H9 (cell line): Measurements from ENCODE around the gene SLC8B1. TPM values are rescaled to one million over a fixed set of nuclear protein-coding genes. Genes with fewer than 3 reads are reported as not detected.

ENCODE experiments used
- DNase-seq: peaks from one replicate; pipeline ENCODE4 v3.0.0-alpha.2; 2017
- H2AFZ ChIP-seq: one replicate; pipeline ENCODE4 v1.6.1; 2013; ENCODE audit warnings: mild to moderate bottlenecking, low read length, control low read depth, moderate library complexity
- H2AK5ac ChIP-seq: 2 replicates; pipeline ENCODE4 v1.6.1; 2013; ENCODE audit warnings: low read length, control low read depth, mixed read lengths; ENCODE audit not compliant: insufficient read length
- H2BK120ac ChIP-seq: one replicate; pipeline ENCODE4 v1.6.1; 2013; ENCODE audit warnings: low read depth, mild to moderate bottlenecking, low read length, control low read depth, inconsistent platforms; ENCODE audit not compliant: poor library complexity, severe bottlenecking
- H2BK12ac ChIP-seq: 2 replicates; pipeline ENCODE4 v1.6.1; 2013; ENCODE audit warnings: low read length, control low read depth, mixed read lengths, low read depth; ENCODE audit not compliant: insufficient read length
- H2BK15ac ChIP-seq: 2 replicates; pipeline ENCODE4 v1.6.1; 2013; ENCODE audit warnings: low read depth, low read length, control low read depth
- H2BK20ac ChIP-seq: one replicate; pipeline ENCODE4 v1.6.1; 2013; ENCODE audit warnings: low read depth, mild to moderate bottlenecking, low read length, control low read depth, inconsistent platforms; ENCODE audit not compliant: poor library complexity, severe bottlenecking
- H2BK5ac ChIP-seq: 2 replicates; pipeline ENCODE4 v1.6.1; 2013; ENCODE audit warnings: low read length, control low read depth, mixed read lengths; ENCODE audit not compliant: insufficient read length
- H3K14ac ChIP-seq: 2 replicates; pipeline ENCODE4 v1.6.1; 2013; ENCODE audit warnings: low read length, control low read depth; ENCODE audit not compliant: insufficient read depth
- H3K18ac ChIP-seq: 2 replicates; pipeline ENCODE4 v1.6.1; 2013; ENCODE audit warnings: low read depth, mild to moderate bottlenecking, mixed read lengths, low read length, control low read depth; ENCODE audit not compliant: insufficient read length
- H3K23ac ChIP-seq: 2 replicates; pipeline ENCODE4 v1.6.1; 2013; ENCODE audit warnings: low read length, control low read depth, mixed read lengths, low read depth; ENCODE audit not compliant: insufficient read length
- H3K23me2 ChIP-seq: 2 replicates; pipeline ENCODE4 v1.6.1; 2013; ENCODE audit warnings: low read depth, mild to moderate bottlenecking, mixed read lengths, low read length, control low read depth; ENCODE audit not compliant: insufficient read length, poor library complexity, severe bottlenecking
- H3K27ac ChIP-seq: 2 replicates; pipeline ENCODE4 v1.5.1; 2013; ENCODE audit warnings: low read length, control low read depth, mixed read lengths, low read depth; ENCODE audit not compliant: insufficient read length
- H3K27me3 ChIP-seq: 2 replicates; pipeline ENCODE4 v1.6.1; 2013; ENCODE audit warnings: low read length, control low read depth, inconsistent platforms; ENCODE audit not compliant: insufficient read depth
- H3K4ac ChIP-seq: 2 replicates; pipeline ENCODE4 v1.6.1; 2013; ENCODE audit warnings: low read depth, mild to moderate bottlenecking, control low read depth, inconsistent platforms, low read length, moderate library complexity
- H3K4me1 ChIP-seq: 2 replicates; pipeline ENCODE4 v1.6.1; 2013; ENCODE audit warnings: low read length, control low read depth, inconsistent platforms; ENCODE audit not compliant: insufficient read depth
- H3K4me2 ChIP-seq: 2 replicates; pipeline ENCODE4 v1.6.1; 2013; ENCODE audit warnings: low read length, control low read depth, mixed read lengths; ENCODE audit not compliant: insufficient read length, insufficient read depth
- H3K56ac ChIP-seq: 2 replicates; pipeline ENCODE4 v1.6.1; 2013; ENCODE audit warnings: low read depth, mild to moderate bottlenecking, mixed read lengths, low read length, control low read depth; ENCODE audit not compliant: insufficient read length
- H3K79me1 ChIP-seq: 2 replicates; pipeline ENCODE4 v1.6.1; 2013; ENCODE audit warnings: low read depth, mild to moderate bottlenecking, moderate library complexity, low read length, control low read depth, inconsistent platforms; ENCODE audit not compliant: insufficient read depth, poor library complexity, severe bottlenecking
- H3K79me2 ChIP-seq: 2 replicates; pipeline ENCODE4 v1.6.1; 2013; ENCODE audit warnings: low read length, control low read depth, inconsistent platforms; ENCODE audit not compliant: insufficient read depth
- H3K9ac ChIP-seq: 2 replicates; pipeline ENCODE4 v1.6.1; 2013; ENCODE audit warnings: low read length, control low read depth, mixed read lengths; ENCODE audit not compliant: insufficient read length; ENCODE audit errors: extremely low read depth
- H3K9me3 ChIP-seq: one replicate; pipeline ENCODE4 v1.6.1; 2013; ENCODE audit warnings: low read depth, low read length, inconsistent platforms; ENCODE audit not compliant: control insufficient read depth
- H3T11ph ChIP-seq: one replicate; pipeline ENCODE4 v1.6.1; 2013; ENCODE audit warnings: mild to moderate bottlenecking, low read length, control low read depth, inconsistent platforms
- H4K20me1 ChIP-seq: one replicate; pipeline ENCODE4 v1.6.1; 2013; ENCODE audit not compliant: control insufficient read depth, insufficient read length, insufficient read depth
- H4K5ac ChIP-seq: 2 replicates; pipeline ENCODE4 v1.6.1; 2013; ENCODE audit warnings: low read depth, mild to moderate bottlenecking, mixed read lengths, low read length, control low read depth; ENCODE audit not compliant: insufficient read length
- H4K8ac ChIP-seq: replicated peaks from 2 replicates; pipeline ENCODE4 v1.6.1; 2013; ENCODE audit warnings: low read length, control low read depth, mixed read lengths, low read depth; ENCODE audit not compliant: insufficient read length
- H4K91ac ChIP-seq: 2 replicates; pipeline ENCODE4 v1.6.1; 2013; ENCODE audit warnings: low read depth, mild to moderate bottlenecking, moderate library complexity, mixed read lengths, low read length, control low read depth; ENCODE audit not compliant: insufficient read length
- H3K27ac Mint-ChIP-seq, 3 experiments: 2 replicates in 2 of 3; 3 replicates in 1 of 3; pipeline ENCODE4 v1.8.0; 2020 to 2021; ENCODE audit warnings: mixed read lengths in 3 of 3, mild to moderate bottlenecking in 1 of 3, moderate library complexity in 1 of 3
- H3K27me3 Mint-ChIP-seq: 2 replicates; pipeline ENCODE4 v1.8.0; 2021; ENCODE audit warnings: low read depth, mild to moderate bottlenecking, moderate library complexity, mixed read lengths
- H3K36me3 Mint-ChIP-seq, 3 experiments: 2 replicates in 2 of 3; 3 replicates in 1 of 3; pipeline ENCODE4 v1.8.0; 2020 to 2021; ENCODE audit warnings: low read depth in 3 of 3, mixed read lengths in 3 of 3; ENCODE audit not compliant: insufficient read depth in 1 of 3
- H3K4me1 Mint-ChIP-seq, 2 experiments: 2 replicates each; pipeline ENCODE4 v1.8.0; 2020; ENCODE audit warnings: mixed read lengths in 2 of 2
- H3K4me3 Mint-ChIP-seq, 2 experiments: 2 replicates in 1 of 2; 3 replicates in 1 of 2; pipeline ENCODE4 v1.8.0; 2020 to 2021; ENCODE audit warnings: mild to moderate bottlenecking in 2 of 2, mixed read lengths in 2 of 2, moderate library complexity in 1 of 2
- H3K9me3 Mint-ChIP-seq, 2 experiments: 2 replicates in 1 of 2; 3 replicates in 1 of 2; pipeline ENCODE4 v1.8.0; 2020; ENCODE audit warnings: mild to moderate bottlenecking in 2 of 2, mixed read lengths in 2 of 2, moderate library complexity in 1 of 2
- CTCF ChIP-seq: fragments of 200-600 bp; sonication (generic); conservative IDR thresholded peaks from 3 replicates; pipeline ENCODE4 v1.8.0; 2021; ENCODE audit warnings: antibody characterized with exemption, mild to moderate bottlenecking
- WGBS: extraction: QIAGEN DNeasy Blood & Tissue Kit; methylation state at CpG from one replicate; pipeline ENCODE4 v1.1.7; 2013; ENCODE audit warnings: missing lambda C conversion rate, low lambda C conversion rate, mixed read lengths; ENCODE audit not compliant: insufficient read length; ENCODE audit errors: extremely low coverage; 5-methylcytosine and 5-hydroxymethylcytosine counted together
- total RNA-seq: library from RNA; stranded (reverse); gene quantifications from 2 replicates; pipeline ENCODE4 v1.2.1, GENCODE V29; 2021

Gene SLC8B1
- total RNA-seq, 1 experiment from 2014 or later = 10.4 TPM

DNA sequence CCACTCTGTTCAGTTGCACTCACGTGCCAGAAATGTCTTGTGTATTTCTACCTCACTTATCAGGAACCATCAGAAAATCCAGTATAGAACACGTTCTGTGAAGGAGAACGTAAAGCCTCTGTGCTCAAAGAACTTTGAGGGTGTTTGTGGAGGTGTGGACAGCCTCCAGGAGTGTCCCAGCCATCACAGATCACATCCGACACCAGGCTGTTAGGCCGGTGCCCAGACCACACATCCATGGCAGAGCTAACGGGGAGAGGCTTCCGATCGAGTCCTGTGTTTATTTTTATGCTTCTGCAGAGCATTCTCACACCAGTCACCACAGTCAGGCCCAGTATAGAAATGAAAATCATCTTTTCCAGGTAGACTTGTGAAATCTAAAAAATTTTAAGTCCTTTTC, 60.1 kb downstream of the SLC8B1 start:
- Histone ChIP-seq H2AK5ac (no peak overlapping the region), H3K9ac (no peak overlapping the region), H2BK20ac (no peak overlapping the region), H3K23me2 (no peaks in the 10 kb centered on the region), H3T11ph (no peak overlapping the region), H4K91ac (no peak overlapping the region), H2BK5ac (no peak overlapping the region), H3K14ac (no peak overlapping the region), H3K9me3 (no peaks in the 10 kb centered on the region), H2BK12ac (no peak overlapping the region), H2BK15ac (no peak overlapping the region), H3K4ac (no peak overlapping the region), H4K8ac (no peak overlapping the region), H2BK120ac (no peak overlapping the region), H3K79me1 (no peaks in the 10 kb centered on the region), H3K4me1 (no peaks in the 10 kb centered on the region), H2AFZ (no peak overlapping the region), H3K27ac (no peak overlapping the region), H3K18ac (no peak overlapping the region), H3K56ac (no peak overlapping the region), H4K20me1 (no peaks in the 10 kb centered on the region), H3K79me2 (no peaks in the 10 kb centered on the region), H3K4me2 (no peak overlapping the region), H3K27me3 (no peaks in the 10 kb centered on the region), H3K23ac (no peak overlapping the region), H4K5ac (no peak overlapping the region)
- H3K36me3 Mint-ChIP-seq = peaks cover 4 to 13% (median 11%) of the 10 kb centered on the region in 3 experiments; a peak in 4 of 7 replicates
- no peaks in the 10 kb centered on the region for H3K9me3 Mint-ChIP-seq
- no peak for TF ChIP-seq CTCF
- no peak overlapping the region for H3K4me3 Mint-ChIP-seq
- WGBS = no CpG with 5 or more reads among the region's 8 CpGs
- peak overlapping the region in 2 of 3 experiments; percentile 29 to 60; a peak in 3 of 7 replicates for H3K27ac Mint-ChIP-seq
- peaks cover 6 to 13% of the 10 kb centered on the region in 2 experiments for H3K4me1 Mint-ChIP-seq
- H3K27me3 Mint-ChIP-seq = no peaks in the 10 kb centered on the region
- no peak for DNase-seq
